SK-N-SH (cell line): ENCODE measurements around the gene MEGF8. TPM values are rescaled to one million over a fixed set of nuclear protein-coding genes. Genes with fewer than 3 reads are reported as not detected.

Experiments used
- CTCF ChIA-PET: fragments of 300-600, 350-600 bp; formaldehyde crosslinking; extraction: SDS; loops from one replicate; lab custom pipeline; 2021; lab: Yijun Ruan, JAX
- POLR2A ChIA-PET: fragments of 350-600 bp; sonication (Branson Sonifier 250); formaldehyde crosslinking; extraction: SDS; loops from one replicate; lab custom pipeline; 2020; ENCODE audit warnings: antibody characterized with exemption, inconsistent platforms; lab: Yijun Ruan, JAX
- DNase-seq: peaks from one replicate; pipeline ENCODE4 v3.0.0; 2012
- H2AFZ ChIP-seq: fragments of 200-600 bp; sonication (generic); 2 replicates; pipeline ENCODE4 v1.8.1; 2016; ENCODE audit warnings: antibody characterized with exemption, mild to moderate bottlenecking, low read depth
- H3F3A ChIP-seq: fragments of 200-600 bp; sonication (generic); replicated peaks from 2 replicates; pipeline ENCODE3; 2016; ENCODE audit warnings: antibody characterized with exemption, mild to moderate bottlenecking; ENCODE audit not compliant: insufficient read depth
- H3K27ac ChIP-seq, 2 experiments: fragments of 200-500 bp in 1 of 2; fragments of 200-600 bp in 1 of 2; sonication (Bioruptor generic) in 1 of 2; sonication (generic), shearing (Covaris generic) in 1 of 2; 2 replicates each; pipeline versions ENCODE4 v1.5.1 to v1.6.1; 2014 to 2016; ENCODE audit warnings: low read depth in 2 of 2, inconsistent platforms in 1 of 2, low read length in 1 of 2, mild to moderate bottlenecking in 1 of 2, mixed read lengths in 1 of 2
- H3K27me3 ChIP-seq: fragments of 200-600 bp; sonication (generic), shearing (Covaris generic); 2 replicates; pipeline ENCODE4 v1.6.1; 2016; ENCODE audit warnings: mixed run types; ENCODE audit not compliant: insufficient read depth
- H3K36me3 ChIP-seq, 2 experiments: fragments of 200-500 bp in 1 of 2; fragments of 200-600 bp in 1 of 2; sonication (Bioruptor generic) in 1 of 2; sonication (generic) in 1 of 2; replicated peaks in 1 of 2; 2 replicates each; pipeline versions ENCODE3 to v1.5.1; 2014 to 2016; ENCODE audit warnings: low read length in 1 of 2, mild to moderate bottlenecking in 1 of 2; ENCODE audit not compliant: insufficient read depth in 2 of 2, control insufficient read depth in 1 of 2
- H3K4me1 ChIP-seq, 2 experiments: fragments of 200-500 bp in 1 of 2; fragments of 200-600 bp in 1 of 2; sonication (Bioruptor generic) in 1 of 2; sonication (generic), shearing (Covaris generic) in 1 of 2; 2 replicates each; pipeline versions ENCODE4 v1.5.1 to v1.6.1; 2014 to 2016; ENCODE audit warnings: low read depth in 1 of 2, low read length in 1 of 2, mixed run types in 1 of 2; ENCODE audit not compliant: insufficient read depth in 2 of 2, control insufficient read depth in 1 of 2
- H3K4me2 ChIP-seq: fragments of 200-600 bp; sonication (generic), shearing (Covaris generic); 2 replicates; pipeline ENCODE4 v1.6.1; 2017; ENCODE audit warnings: mixed run types
- H3K4me3 ChIP-seq, 2 experiments: fragments of 200-500 bp in 1 of 2; fragments of 200-600 bp in 1 of 2; sonication (Bioruptor generic) in 1 of 2; sonication (generic), shearing (Covaris generic) in 1 of 2; 2 replicates each; pipeline versions ENCODE4 v1.5.1 to v1.8.1; 2014 to 2016; ENCODE audit warnings: low read depth in 2 of 2, inconsistent platforms in 1 of 2, low read length in 1 of 2, mild to moderate bottlenecking in 1 of 2, mixed read lengths in 1 of 2, moderate library complexity in 1 of 2
- H3K79me2 ChIP-seq: fragments of 200-600 bp; sonication (generic); 2 replicates; pipeline ENCODE4 v1.8.1; 2017; ENCODE audit warnings: mild to moderate bottlenecking; ENCODE audit not compliant: insufficient read depth
- H3K9ac ChIP-seq: fragments of 200-600 bp; sonication (generic); 2 replicates; pipeline ENCODE4 v1.6.1; 2017; ENCODE audit warnings: mixed run types
- H3K9me2 ChIP-seq: fragments of 200-600 bp; sonication (generic); 2 replicates; pipeline ENCODE4 v1.6.1; 2017; ENCODE audit warnings: mixed run types
- H3K9me3 ChIP-seq: fragments of 200-600 bp; sonication (generic); 2 replicates; pipeline ENCODE4 v1.6.1; 2017; ENCODE audit warnings: mixed run types, mild to moderate bottlenecking, moderate library complexity
- H4K20me1 ChIP-seq: fragments of 200-600 bp; sonication (generic); 2 replicates; pipeline ENCODE4 v1.6.1; 2017; ENCODE audit warnings: mild to moderate bottlenecking, mixed run types; ENCODE audit not compliant: insufficient read depth
- JUND ChIP-seq: IDR thresholded peaks from 2 replicates; pipeline ENCODE4 v1.4.0; 2012
- MAX ChIP-seq: IDR thresholded peaks from 2 replicates; pipeline ENCODE4 v1.4.0; 2012; ENCODE audit warnings: low read depth
- PBX3 ChIP-seq: IDR thresholded peaks from 2 replicates; pipeline ENCODE4; 2012
- POLR2AphosphoS5 ChIP-seq: IDR thresholded peaks from 2 replicates; pipeline ENCODE4 v1.6.1; 2012; ENCODE audit warnings: low read depth, low read length
- REST ChIP-seq: IDR thresholded peaks from 2 replicates; pipeline ENCODE4 v1.6.1; 2012; ENCODE audit warnings: mild to moderate bottlenecking, low read depth, low read length, moderate library complexity
- RFX5 ChIP-seq: IDR thresholded peaks from 2 replicates; pipeline ENCODE4 v1.6.1; 2012; ENCODE audit warnings: mild to moderate bottlenecking, improper control_type of control experiment, low read length
- SIN3A ChIP-seq: IDR thresholded peaks from 2 replicates; pipeline ENCODE4 v1.6.1; 2012; ENCODE audit warnings: low read depth, mild to moderate bottlenecking, low read length, moderate library complexity, borderline replicate concordance
- SMC3 ChIP-seq: IDR thresholded peaks from 2 replicates; pipeline ENCODE4 v1.6.1; 2012; ENCODE audit warnings: low read depth, low read length, improper control_type of control experiment
- WGBS: methylation state at CpG from one replicate; pipeline ENCODE4 v1.1.6; 2017; ENCODE audit warnings: low lambda C conversion rate; 5-methylcytosine and 5-hydroxymethylcytosine counted together
- polyA plus RNA-seq, 3 experiments: library from polyadenylated mRNA; depleted of rRNA; stranded (reverse); fragments of >200 nt; gene quantifications; 2 replicates each; pipeline ENCODE4 v1.2.3, GENCODE V29; 2012

Gene MEGF8
- polyA plus RNA-seq, 1 of the 3 experiments (the other 2 are of a cell fraction): 19.1 TPM

- DNase-seq: no peak
- Histone ChIP-seq H3K9me3 (no peaks in the 10 kb centered on the region), H3K9ac (peak within 1 kb of the TSS; percentile 66), H3K27me3 (no peaks in the 10 kb centered on the region), H3K9me2 (no peaks in the 10 kb centered on the region), H2AFZ (peak within 1 kb of the TSS; percentile 87; the same call in 1 of the 2 replicates)
- POLR2A ChIA-PET: interaction anchor here (0.7 to 1.1 kb wide), 6 partner anchors 9 to 1132 kb away, joined by 3 read pairs; no protein-coding TSS in a partner anchor
- WGBS: 9% methylated on average over 13 of the region's 21 CpGs
- TF ChIP-seq MAX (no peak), SIN3A (0 out of 2 replicates have a peak, but pooled peaks have one; percentile 10)
- TF ChIP-seq, all 33 proteins: peak for 1
- H3K4me2 ChIP-seq: peak within 1 kb of the TSS; percentile 78
- H3K36me3 ChIP-seq: peaks cover 0 to 6% of the 10 kb centered on the region in 2 experiments
- no peaks in the 10 kb centered on the region for H4K20me1 ChIP-seq
- H3K4me1 ChIP-seq: peaks cover 9 to 10% of the 10 kb centered on the region in 2 experiments; a peak in 3 of 4 replicates
- H3K4me3 ChIP-seq: peak within 1 kb of the TSS; percentile 69 to 86
- H3K79me2 ChIP-seq: peaks cover 13% of the 10 kb centered on the region
- H3K27ac ChIP-seq: peak within 1 kb of the TSS; percentile 64 to 82
- H3F3A ChIP-seq: peaks cover 15% of the 10 kb centered on the region
- CTCF ChIA-PET: interaction anchor here (0.6 to 2.4 kb wide), 8 partner anchors 13 to 126 kb away, joined by 3 to 10 read pairs (median 4); no protein-coding TSS in a partner anchor
These were observed 23.7 kb upstream of the MEGF8 start, which contains the start of gene PRR19 for GRCh38 chr19:42301646-42302203. Gene PRR19 (plus strand): TSS chr19:42302132. CDS start chr19:42309585, 7,453 bp downstream.

- Histone ChIP-seq H3K4me2 (peak overlapping the region; percentile 78), H3K9me3 (no peaks in the 10 kb centered on the region), H3K9ac (peak overlapping the region; percentile 66; the same call in 1 of the 2 replicates), H3K27ac (peak overlapping the region; percentile 64 to 82; a peak in 3 of 4 replicates), H3K36me3 (peaks cover 0 to 6% of the 10 kb centered on the region in 2 experiments), H2AFZ (peak overlapping the region; percentile 87; the same call in 1 of the 2 replicates), H3K9me2 (no peaks in the 10 kb centered on the region), H3F3A (peaks cover 9% of the 10 kb centered on the region), H4K20me1 (no peaks in the 10 kb centered on the region), H3K4me1 (peaks cover 9 to 10% of the 10 kb centered on the region in 2 experiments; a peak in 3 of 4 replicates), H3K79me2 (peaks cover 13% of the 10 kb centered on the region)
- WGBS: 82% methylated on average over 11 of the region's 11 CpGs
- POLR2A ChIA-PET: interaction anchor here (0.8 to 1.0 kb wide), 3 partner anchors 7 to 59 kb away, joined by 3 to 4 read pairs (median 3); no protein-coding TSS in a partner anchor
- TF ChIP-seq RFX5 (no peak), SMC3 (no peak), JUND (no peak)
- TF ChIP-seq, all 33 proteins: peak for 0
- Histone ChIP-seq H3K27me3 (no peaks in the 10 kb centered on the region), H3K4me3 (peak overlapping the region; percentile 24 to 86)
- CTCF ChIA-PET: interaction anchor here (1.1 to 2.4 kb wide), 4 partner anchors 8 to 24 kb away, joined by 3 to 10 read pairs (median 5); no protein-coding TSS in a partner anchor
- DNase-seq: peak; percentile 25
These were observed 22.4 kb upstream of the MEGF8 start for GRCh38 chr19:42303101-42303464.

GRCh38 chr19:42303876-42304275, 21.6 kb upstream of the MEGF8 start:
- Histone ChIP-seq H3K9me3 (no peaks in the 10 kb centered on the region), H3F3A (peaks cover 4% of the 10 kb centered on the region), H3K79me2 (peaks cover 13% of the 10 kb centered on the region), H3K36me3 (peaks cover 0 to 6% of the 10 kb centered on the region in 2 experiments), H3K4me2 (no peak overlapping the region), H3K27me3 (no peaks in the 10 kb centered on the region), H3K4me1 (peaks cover 9 to 10% of the 10 kb centered on the region in 2 experiments; a peak in 3 of 4 replicates), H4K20me1 (no peaks in the 10 kb centered on the region), H3K9me2 (no peaks in the 10 kb centered on the region), H3K9ac (no peak overlapping the region), H3K4me3 (no peak overlapping the region), H3K27ac (no peak overlapping the region), H2AFZ (no peak overlapping the region)
- WGBS: 95% methylated on average over 8 of the region's 8 CpGs
- POLR2A ChIA-PET: interaction anchor here (0.6 to 1.2 kb wide), 2 partner anchors 19 to 23 kb away, joined by 4 to 7 read pairs; no protein-coding TSS in a partner anchor
- CTCF ChIA-PET: interaction anchor here (1.1 to 1.3 kb wide), 2 partner anchors 9 to 10 kb away, joined by 3 to 5 read pairs; no protein-coding TSS in a partner anchor
- TF ChIP-seq REST (no peak), SIN3A (no peak), PBX3 (no peak), POLR2AphosphoS5 (no peak)
- no peak for DNase-seq
